A549 treated with CpdA at 1 μM for 4 hours (cell line): ENCODE results near the gene ZNF423. TPM values are rescaled to one million over a fixed set of nuclear protein-coding genes. Genes with fewer than 3 reads are reported as not detected.

ENCODE experiments used
- total RNA-seq: library from RNA; stranded (reverse); fragments of 200-300 nt; extraction: Qiagen RNA extraction; gene quantifications from 5 replicates; pipeline ENCODE4 v1.2.3, GENCODE V29; 2022; ENCODE audit warnings: low read depth

The ZNF423 gene
- total RNA-seq: 0.07 to 0.35 TPM (median 0.19 TPM) in 5 replicates

DNA sequence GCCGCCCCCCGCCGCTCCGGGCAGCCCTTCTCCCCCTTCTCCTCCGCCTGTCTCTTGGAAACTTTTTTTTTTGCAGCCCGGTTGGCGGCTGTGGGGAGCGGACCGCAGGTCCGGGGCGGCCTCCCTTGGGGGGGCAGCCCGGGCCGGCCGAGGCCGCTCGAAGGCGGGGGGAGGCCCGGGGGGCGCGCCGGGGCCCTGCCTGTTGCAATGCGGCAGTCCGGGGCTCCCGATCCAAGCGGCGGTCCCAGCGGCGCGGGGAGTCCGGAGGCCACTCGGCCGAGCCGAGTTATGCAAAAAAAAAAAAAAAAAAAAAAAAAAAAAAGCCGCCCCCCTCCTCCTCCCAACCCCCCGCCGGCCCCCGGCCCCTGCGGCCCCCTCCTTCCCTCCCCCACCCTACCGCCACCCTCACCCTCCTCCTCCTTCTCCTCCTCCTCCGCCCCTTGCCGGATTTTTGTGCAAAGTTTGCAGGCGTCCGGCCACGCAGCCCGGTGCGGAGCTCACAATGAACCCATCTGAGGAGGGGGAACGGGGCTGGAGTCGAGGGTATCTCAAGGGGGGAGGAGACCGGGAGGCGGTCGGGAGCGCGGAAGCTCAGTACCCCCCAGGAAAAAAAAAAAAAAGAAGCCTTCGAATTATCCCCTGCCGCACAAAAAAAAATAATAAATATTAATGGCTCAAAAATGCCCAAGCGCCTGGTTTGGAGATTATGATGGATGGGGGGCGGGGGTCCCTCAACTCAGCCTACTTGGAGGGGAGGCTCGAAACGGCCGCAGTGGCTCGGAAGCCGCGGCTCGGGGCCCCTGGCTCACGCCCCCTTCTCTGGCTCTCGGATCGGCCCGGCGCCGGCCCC lies at the start of gene ZNF423:
Gene ZNF423 (minus strand): TSS at position 291 of the 850 bp plus-strand sequence. CDS start 338 bp downstream, outside the sequence.

Other genes starting within 250 kb of the ZNF423 start
- gene CNEP1R1, start 169.1 kb upstream of the ZNF423 start, total RNA-seq: 16.9 to 20.7 TPM (median 17.5 TPM) in 5 replicates
- gene HEATR3, start 209.9 kb upstream of the ZNF423 start, total RNA-seq: 13.1 to 16.7 TPM (median 14.8 TPM) in 5 replicates